ENCODE results near the gene PSMG1.

- no peak for TF ChIP-seq CTCF (conservative IDR thresholded peaks at IDR 0.05 in 1 of 2, IDR thresholded peaks at IDR 0.05 in 1 of 2; ENCODE audit: low read depth in 1 of 2, low read length in 2 of 2)
- TF ChIP-seq EZH2 (IDR thresholded peaks at IDR 0.05; ENCODE audit: low read length, missing control alignments): no peak
Observed at GRCh38 chr21:39173716-39174680, 9.3 kb downstream of the PSMG1 start.
